Mesendoderm (in vitro differentiated cells): ENCODE data around the gene TSPAN16.

Source experiments
- DNase-seq: peaks from one replicate; pipeline ENCODE4 v3.0.0; 2013
- H2AK5ac ChIP-seq: 2 replicates; pipeline ENCODE4 v1.6.1; 2013; ENCODE audit warnings: low read length, inconsistent platforms
- H2BK120ac ChIP-seq: 2 replicates; pipeline ENCODE4 v1.6.1; 2013; ENCODE audit warnings: low read depth, mild to moderate bottlenecking, low read length, moderate library complexity, mixed read lengths
- H2BK15ac ChIP-seq: replicated peaks from 2 replicates; pipeline ENCODE4 v1.6.1; 2013; ENCODE audit warnings: low read depth, mild to moderate bottlenecking, moderate library complexity
- H2BK5ac ChIP-seq: 2 replicates; pipeline ENCODE4 v1.6.1; 2013; ENCODE audit warnings: low read length, inconsistent platforms
- H3K18ac ChIP-seq: 2 replicates; pipeline ENCODE4 v1.6.1; 2013; ENCODE audit warnings: mild to moderate bottlenecking, low read length, mixed read lengths
- H3K23ac ChIP-seq: one replicate; pipeline ENCODE4 v1.6.1; 2013; ENCODE audit warnings: low read length
- H3K27ac ChIP-seq: 2 replicates; pipeline ENCODE4 v1.5.1; 2013; ENCODE audit warnings: low read depth, mild to moderate bottlenecking, inconsistent platforms, low read length, moderate library complexity
- H3K27me3 ChIP-seq: 2 replicates; pipeline ENCODE4 v1.6.1; 2013; ENCODE audit warnings: low read length, control low read depth, mild to moderate bottlenecking, inconsistent platforms; ENCODE audit not compliant: insufficient read depth, poor library complexity
- H3K36me3 ChIP-seq: 2 replicates; pipeline ENCODE4 v1.6.1; 2013; ENCODE audit warnings: low read length, inconsistent platforms; ENCODE audit not compliant: control insufficient read depth, insufficient read depth
- H3K4ac ChIP-seq: one replicate; pipeline ENCODE4 v1.6.1; 2013; ENCODE audit warnings: low read depth, mild to moderate bottlenecking, low read length, moderate library complexity
- H3K4me1 ChIP-seq: 2 replicates; pipeline ENCODE4 v1.6.1; 2013; ENCODE audit warnings: low read depth, low read length, inconsistent platforms; ENCODE audit not compliant: control insufficient read depth
- H3K4me2 ChIP-seq: 2 replicates; pipeline ENCODE4 v1.6.1; 2013; ENCODE audit warnings: low read length
- H3K4me3 ChIP-seq: 2 replicates; pipeline ENCODE4 v1.5.1; 2013; ENCODE audit warnings: mild to moderate bottlenecking, low read length
- H3K56ac ChIP-seq: one replicate; pipeline ENCODE4 v1.6.1; 2013; ENCODE audit warnings: low read length
- H3K79me1 ChIP-seq: 2 replicates; pipeline ENCODE4 v1.6.1; 2013; ENCODE audit warnings: low read length, inconsistent platforms
- H3K79me2 ChIP-seq: 2 replicates; pipeline ENCODE4 v1.6.1; 2013; ENCODE audit warnings: mild to moderate bottlenecking, low read length; ENCODE audit not compliant: control insufficient read depth, insufficient read depth
- H3K9ac ChIP-seq: 2 replicates; pipeline ENCODE4 v1.6.1; 2013; ENCODE audit warnings: low read length, inconsistent platforms
- H4K5ac ChIP-seq: one replicate; pipeline ENCODE4 v1.6.1; 2013; ENCODE audit warnings: low read length
- H4K8ac ChIP-seq: one replicate; pipeline ENCODE4 v1.6.1; 2013; ENCODE audit warnings: low read depth, mild to moderate bottlenecking, control low read depth, low read length, moderate library complexity
- WGBS: extraction: QIAGEN DNeasy Blood & Tissue Kit; methylation state at CpG from one replicate; pipeline ENCODE4 v1.1.7; 2013; ENCODE audit warnings: low lambda C conversion rate, missing lambda C conversion rate; ENCODE audit not compliant: insufficient coverage; ENCODE audit errors: extremely low coverage; 5-methylcytosine and 5-hydroxymethylcytosine counted together

Gene TSPAN16

DNA sequence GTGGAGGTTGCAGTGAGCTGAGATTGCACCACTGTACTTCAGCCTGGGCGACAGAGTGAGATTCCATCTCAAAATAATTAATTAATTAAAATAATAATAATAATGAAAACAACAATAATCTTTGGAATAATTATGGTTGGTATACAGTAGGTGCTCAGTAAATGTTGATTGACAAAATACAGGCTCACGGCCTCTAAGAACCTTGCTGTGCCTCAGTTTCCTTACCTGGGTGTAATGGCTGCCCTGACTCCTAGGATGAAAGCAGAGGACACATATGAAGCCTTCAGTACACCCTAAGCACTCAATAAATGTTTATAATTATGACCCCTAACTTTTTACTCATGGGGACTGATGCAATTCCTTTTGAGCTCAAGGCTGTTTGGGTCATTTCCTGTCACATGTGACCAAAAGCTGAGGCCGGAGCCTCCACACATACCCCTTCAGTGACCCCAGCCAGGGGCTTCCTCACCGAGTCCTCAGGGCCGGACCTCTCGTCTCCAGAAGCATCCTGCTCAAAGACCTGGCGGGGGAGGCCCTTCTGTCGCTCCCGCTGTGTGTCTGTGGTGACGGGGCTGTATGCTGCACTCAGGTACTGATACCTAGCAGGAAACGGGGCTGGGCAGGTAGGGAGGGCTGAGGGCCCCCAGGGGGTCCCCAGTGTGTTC, 44.2 kb upstream of the TSPAN16 start:
- H3K79me1 ChIP-seq = no peaks in the 10 kb centered on the region
- H2BK15ac ChIP-seq = no peak overlapping the region
- H2AK5ac ChIP-seq = no peak overlapping the region
- peaks cover 4% of the 10 kb centered on the region for H3K36me3 ChIP-seq
- no peak overlapping the region for H3K4me2 ChIP-seq
- no peak overlapping the region for H4K5ac ChIP-seq
- H3K9ac ChIP-seq = no peak overlapping the region
- no peaks in the 10 kb centered on the region for H3K27me3 ChIP-seq
- H2BK120ac ChIP-seq = no peak overlapping the region
- no peaks in the 10 kb centered on the region for H3K4me1 ChIP-seq
- no peak overlapping the region for H3K23ac ChIP-seq
- WGBS = no CpG with 5 or more reads among the region's 11 CpGs
- no peaks in the 10 kb centered on the region for H3K79me2 ChIP-seq
- no peak overlapping the region for H3K4me3 ChIP-seq
- no peak overlapping the region for H3K56ac ChIP-seq
- H2BK5ac ChIP-seq = no peak overlapping the region
- no peak overlapping the region for H4K8ac ChIP-seq
- no peak overlapping the region for H3K18ac ChIP-seq
- peak; percentile 29 for DNase-seq
- H3K27ac ChIP-seq = no peak overlapping the region
- no peak overlapping the region for H3K4ac ChIP-seq

DNA sequence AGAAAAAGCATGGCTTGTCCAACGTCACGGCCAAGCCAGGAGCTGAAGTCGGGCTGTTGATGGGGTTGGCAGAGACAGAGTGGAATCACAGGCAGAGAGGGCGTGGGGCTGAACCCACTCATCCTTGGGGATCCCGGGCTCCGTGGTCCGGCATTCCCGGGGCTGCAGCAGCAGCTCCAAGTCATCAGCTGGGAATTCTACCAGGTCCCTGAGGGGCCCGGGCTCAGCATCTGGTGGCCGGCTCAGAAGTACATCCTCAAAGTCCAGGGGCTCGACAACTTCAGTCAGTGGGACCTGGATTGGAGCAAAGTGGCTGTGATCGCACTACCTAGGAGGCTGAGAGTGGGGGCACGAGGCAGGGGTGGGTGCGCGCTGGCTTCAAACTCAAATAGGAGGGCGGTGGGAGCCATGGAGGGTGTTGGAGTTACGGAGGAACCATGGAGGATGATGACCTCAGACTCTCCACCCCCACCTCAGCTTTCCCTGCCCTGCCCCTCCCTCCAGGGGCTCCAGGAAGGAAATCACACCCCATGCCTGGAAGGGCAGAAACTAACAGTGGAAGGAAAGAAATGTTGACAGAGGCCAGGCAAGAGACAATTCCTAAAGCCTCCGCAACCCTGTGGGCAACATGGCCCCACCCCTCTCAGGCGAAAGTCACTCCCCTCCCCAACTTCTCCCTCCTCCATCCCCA, 43.1 kb upstream of the TSPAN16 start:
- Histone ChIP-seq H3K4me3 (no peak overlapping the region), H3K36me3 (peaks cover 4% of the 10 kb centered on the region), H3K56ac (no peak overlapping the region), H3K18ac (no peak overlapping the region), H4K5ac (no peak overlapping the region), H3K79me1 (no peaks in the 10 kb centered on the region), H4K8ac (no peak overlapping the region), H3K27ac (no peak overlapping the region), H2AK5ac (no peak overlapping the region), H3K4me2 (no peak overlapping the region), H2BK15ac (no peak overlapping the region), H2BK5ac (no peak overlapping the region), H3K79me2 (no peaks in the 10 kb centered on the region), H3K4ac (no peak overlapping the region), H3K23ac (no peak overlapping the region), H3K27me3 (no peaks in the 10 kb centered on the region), H3K9ac (no peak overlapping the region), H2BK120ac (no peak overlapping the region), H3K4me1 (no peaks in the 10 kb centered on the region)
- peak; percentile 45 for DNase-seq
- WGBS = no CpG with 5 or more reads among the region's 19 CpGs

DNA sequence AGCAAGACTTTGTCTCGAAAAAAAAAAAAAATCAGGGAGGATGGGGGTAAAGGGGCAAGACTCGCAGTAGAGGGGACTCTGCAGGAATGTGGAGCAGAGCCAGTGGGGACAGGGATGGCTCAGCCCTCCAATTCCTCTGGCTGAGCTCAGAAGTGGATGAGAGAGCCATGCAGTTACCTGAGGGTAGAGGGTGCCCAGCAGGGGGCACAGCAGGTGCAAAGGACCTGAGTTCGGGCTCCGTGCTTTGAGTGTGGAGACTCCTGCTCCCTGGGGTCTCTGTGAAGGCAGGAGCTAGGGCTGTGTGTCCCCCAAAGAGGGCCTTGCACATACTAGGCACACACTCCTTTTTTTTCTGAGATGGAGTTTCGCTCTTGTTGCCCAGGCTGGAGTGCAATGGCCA, 41.3 kb upstream of the TSPAN16 start:
- Histone ChIP-seq H3K27me3 (no peaks in the 10 kb centered on the region), H3K9ac (no peak overlapping the region), H3K79me2 (no peaks in the 10 kb centered on the region), H2BK120ac (no peak overlapping the region), H2AK5ac (no peak overlapping the region), H3K27ac (no peak overlapping the region), H2BK5ac (no peak overlapping the region), H3K79me1 (no peaks in the 10 kb centered on the region), H3K4me1 (no peaks in the 10 kb centered on the region), H4K5ac (no peak overlapping the region), H3K36me3 (peaks cover 4% of the 10 kb centered on the region), H4K8ac (no peak overlapping the region), H2BK15ac (no peak overlapping the region), H3K18ac (no peak overlapping the region), H3K4me2 (no peak overlapping the region), H3K23ac (no peak overlapping the region), H3K4me3 (no peak overlapping the region), H3K4ac (no peak overlapping the region), H3K56ac (no peak overlapping the region)
- no CpG with 5 or more reads among the region's 5 CpGs for whole genome bisulfite sequencing
- no peak for DNase-seq

DNA sequence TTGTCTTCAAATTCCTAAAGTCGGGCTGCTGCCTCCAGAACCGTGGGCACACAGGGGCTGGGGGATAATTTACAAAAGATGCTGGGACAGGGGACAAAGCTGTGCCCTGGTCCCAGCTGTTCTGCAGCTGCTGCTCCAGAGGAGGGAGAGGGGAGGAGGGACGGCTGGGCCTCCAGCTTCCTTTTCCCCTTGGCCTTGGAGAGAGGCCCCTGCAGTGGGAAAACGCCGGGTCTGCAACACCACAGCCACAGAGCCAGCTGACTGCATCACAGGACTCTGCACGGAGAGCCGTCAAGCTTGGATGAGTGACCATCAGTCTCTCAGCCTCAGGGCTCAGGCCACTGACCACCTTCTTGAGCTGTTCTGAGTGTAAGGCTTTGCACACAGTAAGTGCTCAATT, 39.8 kb upstream of the TSPAN16 start:
- DNase-seq = no peak
- H3K27ac ChIP-seq = no peak overlapping the region

GRCh38 chr19:11257846-11258380, 38.0 kb upstream of the TSPAN16 start:
- Histone ChIP-seq H2BK15ac (no peak overlapping the region), H4K5ac (no peak overlapping the region), H3K4me1 (no peaks in the 10 kb centered on the region), H3K27ac (no peak overlapping the region), H3K23ac (no peak overlapping the region), H3K4me3 (no peak overlapping the region), H3K4me2 (no peak overlapping the region), H3K9ac (no peak overlapping the region), H3K4ac (no peak overlapping the region), H3K79me2 (no peaks in the 10 kb centered on the region), H2BK120ac (no peak overlapping the region), H4K8ac (no peak overlapping the region), H3K27me3 (no peaks in the 10 kb centered on the region), H3K79me1 (no peaks in the 10 kb centered on the region), H3K36me3 (no peaks in the 10 kb centered on the region), H2BK5ac (no peak overlapping the region), H2AK5ac (no peak overlapping the region), H3K18ac (no peak overlapping the region), H3K56ac (no peak overlapping the region)
- WGBS = no CpG with 5 or more reads among the region's 3 CpGs
- no peak for DNase-seq

More for the DNA sequence above, 39.8 kb upstream of the TSPAN16 start:
- Histone ChIP-seq H2BK15ac (no peak overlapping the region), H3K4me3 (no peak overlapping the region), H3K23ac (no peak overlapping the region), H3K4me2 (no peak overlapping the region), H3K79me1 (no peaks in the 10 kb centered on the region), H3K56ac (no peak overlapping the region), H3K79me2 (no peaks in the 10 kb centered on the region), H2BK120ac (no peak overlapping the region), H3K18ac (no peak overlapping the region), H3K36me3 (peaks cover 3% of the 10 kb centered on the region), H2AK5ac (no peak overlapping the region), H2BK5ac (no peak overlapping the region), H3K27me3 (no peaks in the 10 kb centered on the region), H3K9ac (no peak overlapping the region), H4K8ac (no peak overlapping the region), H3K4ac (no peak overlapping the region), H4K5ac (no peak overlapping the region), H3K4me1 (no peaks in the 10 kb centered on the region)
- no CpG with 5 or more reads among the region's 7 CpGs for WGBS
